Effector memory CD4-positive, alpha-beta T cell (primary cell): Measurements from ENCODE around the gene SCUBE1.

Source experiments
- DNase-seq, 3 donors: peaks; one replicate each; pipeline ENCODE4 v3.0.0-alpha.2; 2020
- H3K27ac ChIP-seq: 2 replicates; pipeline ENCODE4 v1.7.0; 2013; ENCODE audit warnings: mild to moderate bottlenecking, low read length, moderate library complexity; ENCODE audit not compliant: insufficient read depth, poor library complexity, severe bottlenecking
- H3K27me3 ChIP-seq: replicated peaks from 2 replicates; pipeline ENCODE4 v1.7.0; 2013; ENCODE audit warnings: mild to moderate bottlenecking, low read length; ENCODE audit not compliant: insufficient read depth, control insufficient read depth, poor library complexity, severe bottlenecking
- H3K36me3 ChIP-seq: 2 replicates; pipeline ENCODE4 v1.7.0; 2013; ENCODE audit warnings: mild to moderate bottlenecking, low read length, moderate library complexity; ENCODE audit not compliant: control insufficient read depth, insufficient read depth
- H3K4me1 ChIP-seq: 2 replicates; pipeline ENCODE4 v1.7.0; 2013; ENCODE audit warnings: low read length, mild to moderate bottlenecking; ENCODE audit not compliant: control insufficient read depth, insufficient read depth, poor library complexity, severe bottlenecking
- H3K4me3 ChIP-seq: 2 replicates; pipeline ENCODE4 v1.7.0; 2013; ENCODE audit warnings: low read length, low read depth, mild to moderate bottlenecking; ENCODE audit not compliant: insufficient read depth, poor library complexity, severe bottlenecking
- H3K9me3 ChIP-seq: 2 replicates; pipeline ENCODE4 v1.7.0; 2013; ENCODE audit warnings: mild to moderate bottlenecking, low read length, moderate library complexity; ENCODE audit not compliant: control insufficient read depth

Gene SCUBE1

GRCh38 chr22:43157874-43158546, 185.2 kb downstream of the SCUBE1 start:
- Histone ChIP-seq H3K4me1 (peaks cover 1% of the 10 kb centered on the region), H3K4me3 (no peak overlapping the region), H3K27me3 (no peaks in the 10 kb centered on the region), H3K9me3 (no peaks in the 10 kb centered on the region), H3K36me3 (peaks cover 12% of the 10 kb centered on the region), H3K27ac (no peak overlapping the region)
- DNase-seq = no peak

- Histone ChIP-seq H3K36me3 (peaks cover 12% of the 10 kb centered on the region), H3K9me3 (no peaks in the 10 kb centered on the region), H3K27ac (no peak overlapping the region), H3K27me3 (no peaks in the 10 kb centered on the region), H3K4me3 (no peak overlapping the region), H3K4me1 (peaks cover 10% of the 10 kb centered on the region)
- DNase-seq = no peak
Measured at GRCh38 chr22:43156413-43156812, 186.8 kb downstream of the SCUBE1 start.

GRCh38 chr22:43155789-43156188, 187.4 kb downstream of the SCUBE1 start:
- H3K9me3 ChIP-seq = no peaks in the 10 kb centered on the region
- no peak overlapping the region for H3K4me3 ChIP-seq
- no peak for DNase-seq
- H3K36me3 ChIP-seq = peaks cover 12% of the 10 kb centered on the region
- H3K4me1 ChIP-seq = peaks cover 15% of the 10 kb centered on the region
- no peaks in the 10 kb centered on the region for H3K27me3 ChIP-seq
- no peak overlapping the region for H3K27ac ChIP-seq

- Histone ChIP-seq H3K4me3 (no peak overlapping the region), H3K27me3 (no peaks in the 10 kb centered on the region), H3K4me1 (peaks cover 16% of the 10 kb centered on the region), H3K9me3 (no peaks in the 10 kb centered on the region), H3K36me3 (peaks cover 10% of the 10 kb centered on the region), H3K27ac (no peak overlapping the region)
- DNase-seq = no peak
Measured at GRCh38 chr22:43154887-43155536, 188.2 kb downstream of the SCUBE1 start.

- Histone ChIP-seq H3K4me1 (peaks cover 16% of the 10 kb centered on the region), H3K27me3 (no peaks in the 10 kb centered on the region), H3K4me3 (no peak overlapping the region), H3K9me3 (no peaks in the 10 kb centered on the region), H3K27ac (no peak overlapping the region), H3K36me3 (peaks cover 3% of the 10 kb centered on the region)
- no peak for DNase-seq
Measured at GRCh38 chr22:43153899-43154298, 189.3 kb downstream of the SCUBE1 start.

GRCh38 chr22:43152357-43153071, 190.7 kb downstream of the SCUBE1 start:
- Histone ChIP-seq H3K27ac (peak overlapping the region; percentile 67), H3K4me3 (peak overlapping the region; percentile 91), H3K36me3 (peaks cover 3% of the 10 kb centered on the region), H3K27me3 (no peaks in the 10 kb centered on the region), H3K4me1 (peaks cover 16% of the 10 kb centered on the region), H3K9me3 (no peaks in the 10 kb centered on the region)
- peak; percentile 36 to 47 (median 39) for DNase-seq

GRCh38 chr22:43152003-43152356, 191.2 kb downstream of the SCUBE1 start:
- H3K36me3 ChIP-seq = peaks cover 3% of the 10 kb centered on the region
- no peaks in the 10 kb centered on the region for H3K27me3 ChIP-seq
- no peaks in the 10 kb centered on the region for H3K9me3 ChIP-seq
- H3K27ac ChIP-seq = peak overlapping the region; percentile 67
- peak overlapping the region; percentile 91 for H3K4me3 ChIP-seq
- peaks cover 16% of the 10 kb centered on the region for H3K4me1 ChIP-seq
- DNase-seq = no peak

- peak within 1 kb of the TSS; percentile 91 for H3K4me3 ChIP-seq
- H3K4me1 ChIP-seq = peaks cover 16% of the 10 kb centered on the region
- H3K9me3 ChIP-seq = no peaks in the 10 kb centered on the region
- H3K27ac ChIP-seq = peak within 1 kb of the TSS; percentile 67
- DNase-seq = peak; percentile 55 to 62 (median 56)
- peaks cover 3% of the 10 kb centered on the region for H3K36me3 ChIP-seq
- no peaks in the 10 kb centered on the region for H3K27me3 ChIP-seq
Measured at GRCh38 chr22:43151251-43152002, 191.7 kb downstream of the SCUBE1 start, which contains the start of gene TSPO. Gene TSPO, plus strand, starts transcription at chr22:43151559. Its CDS starts 7,680 bp downstream, at chr22:43159239.

- Histone ChIP-seq H3K4me3 (peak overlapping the region; percentile 91), H3K4me1 (peaks cover 16% of the 10 kb centered on the region), H3K36me3 (peaks cover under 1% of the 10 kb centered on the region)
Measured at GRCh38 chr22:43150731-43151206, 192.4 kb downstream of the SCUBE1 start.

More at GRCh38 chr22:43150731-43151206, 192.4 kb downstream of the SCUBE1 start:
- Histone ChIP-seq H3K27ac (peak overlapping the region; percentile 67), H3K27me3 (no peaks in the 10 kb centered on the region), H3K9me3 (no peaks in the 10 kb centered on the region)
- no peak for DNase-seq
